Fibroblast of lung (primary cell): ENCODE results near the gene VPS11. TPM values are rescaled to one million over a fixed set of nuclear protein-coding genes. Genes with fewer than 3 reads are reported as not detected.
A peak's percentile ranks its signal among the peaks of the same experiment; 100 is the strongest.

Source experiments
- DNase-seq, 2 donors: peaks; one replicate each; pipeline versions ENCODE4 v3.0.0 to v3.0.0-alpha.2; 2010; ENCODE audit warnings: low read depth in 2 of 2
- H2AFZ ChIP-seq: 2 replicates; pipeline ENCODE4 v1.5.1; 2012; ENCODE audit warnings: low read length, control low read depth, inconsistent platforms
- H3K27ac ChIP-seq: 2 replicates; pipeline ENCODE4 v1.5.1; 2011; ENCODE audit warnings: low read length, control low read depth; ENCODE audit not compliant: insufficient read depth
- H3K27me3 ChIP-seq: 2 replicates; pipeline ENCODE4 v1.5.1; 2011; ENCODE audit warnings: mild to moderate bottlenecking, low read length; ENCODE audit not compliant: control insufficient read depth, insufficient read depth
- H3K36me3 ChIP-seq: 2 replicates; pipeline ENCODE4 v1.5.1; 2011; ENCODE audit warnings: low read length; ENCODE audit not compliant: control insufficient read depth, insufficient read depth
- H3K4me1 ChIP-seq: 2 replicates; pipeline ENCODE4 v1.5.1; 2011; ENCODE audit warnings: low read length; ENCODE audit not compliant: control insufficient read depth, insufficient read depth; ENCODE audit errors: extremely low read depth
- H3K4me2 ChIP-seq: 2 replicates; pipeline ENCODE4 v1.5.1; 2011; ENCODE audit warnings: low read length, control low read depth; ENCODE audit not compliant: insufficient read depth; ENCODE audit errors: extremely low read depth
- H3K4me3 ChIP-seq, 4 experiments: fragments of 200-600 bp in 1 of 4; sonication (generic) in 1 of 4; replicated peaks in 1 of 4; 2 replicates each; pipeline ENCODE4 v1.5.1; 2011 to 2016; ENCODE audit warnings: low read length in 4 of 4, low read depth in 3 of 4, mild to moderate bottlenecking in 3 of 4, control low read depth in 2 of 4, inconsistent platforms in 1 of 4, mixed read lengths in 1 of 4; ENCODE audit not compliant: insufficient read depth in 1 of 4; ENCODE audit errors: control extremely low read depth in 1 of 4
- H3K79me2 ChIP-seq: 2 replicates; pipeline ENCODE4 v1.5.1; 2012; ENCODE audit warnings: mild to moderate bottlenecking, low read length, inconsistent platforms; ENCODE audit not compliant: control insufficient read depth, insufficient read depth
- H3K9ac ChIP-seq: 2 replicates; pipeline ENCODE4 v1.5.1; 2011; ENCODE audit warnings: mild to moderate bottlenecking, low read length, control low read depth; ENCODE audit not compliant: insufficient read depth
- H3K9me3 ChIP-seq: 2 replicates; pipeline ENCODE4 v1.5.1; 2012; ENCODE audit warnings: low read depth, low read length; ENCODE audit not compliant: control insufficient read depth, insufficient read depth
- H4K20me1 ChIP-seq: 2 replicates; pipeline ENCODE4 v1.5.1; 2011; ENCODE audit warnings: low read length; ENCODE audit not compliant: control insufficient read depth, insufficient read depth; ENCODE audit errors: extremely low read depth
- CTCF ChIP-seq, 2 donors: IDR thresholded peaks in 1 of 2; conservative IDR thresholded peaks in 1 of 2; 1 replicate in 1 of 2; 2 replicates in 1 of 2; pipeline ENCODE4 v1.5.1; 2011 to 2012; ENCODE audit warnings: low read length in 2 of 2, control low read depth in 1 of 2, inconsistent platforms in 1 of 2, low read depth in 1 of 2, mild to moderate bottlenecking in 1 of 2
- EZH2 ChIP-seq: IDR thresholded peaks from 2 replicates; pipeline ENCODE4 v1.5.1; 2012; ENCODE audit warnings: low read length, control low read depth, mild to moderate bottlenecking; ENCODE audit errors: missing control alignments
- polyA plus RNA-seq, 2 donors: library from polyadenylated mRNA; depleted of rRNA in 1 of 2; stranded (reverse) in 1 of 2; unstranded in 1 of 2; fragments of >200 nt; gene quantifications; 2 replicates each; pipeline ENCODE4 v1.2.1, GENCODE V29; 2011 to 2012; ENCODE audit warnings: missing spikeins in 1 of 2
- total RNA-seq: library from RNA; depleted of rRNA; stranded (reverse); fragments of >200 nt; gene quantifications from 2 replicates; pipeline ENCODE4 v1.2.1, GENCODE V29; 2014

VPS11 gene
- total and polyA plus RNA-seq, 2 donors (not counting 1 experiment from before 2014, with no cell fraction given), result 9.1 to 34.3 TPM

- no peaks in the 10 kb centered on the region for H4K20me1 ChIP-seq
- no peak overlapping the region for H3K4me2 ChIP-seq
- no peak overlapping the region for H3K9ac ChIP-seq
- H2AFZ ChIP-seq, result no peak overlapping the region
- TF ChIP-seq EZH2 (no peak), CTCF (conservative IDR thresholded peaks at IDR 0.05 in 1 of 2, IDR thresholded peaks at IDR 0.05 in 1 of 2; ENCODE audit: low read depth in 1 of 2, low read length in 2 of 2) (no peak)
- H3K79me2 ChIP-seq, result peaks cover 21% of the 10 kb centered on the region
- no peaks in the 10 kb centered on the region for H3K27me3 ChIP-seq
- H3K27ac ChIP-seq, result no peak overlapping the region
- H3K36me3 ChIP-seq, result peaks cover 32% of the 10 kb centered on the region
- H3K9me3 ChIP-seq, result no peaks in the 10 kb centered on the region
- DNase-seq, result no peak
- no peaks in the 10 kb centered on the region for H3K4me1 ChIP-seq
- H3K4me3 ChIP-seq, result no peak overlapping the region
These were observed 13.2 kb upstream of the VPS11 start for GRCh38 chr11:119054418-119054817.

GRCh38 chr11:119055901-119056300 lies 11.7 kb upstream of the VPS11 start:
- TF ChIP-seq CTCF (conservative IDR thresholded peaks at IDR 0.05 in 1 of 2, IDR thresholded peaks at IDR 0.05 in 1 of 2; ENCODE audit: low read depth in 1 of 2, low read length in 2 of 2) (no peak), EZH2 (no peak)
- Histone ChIP-seq H2AFZ (peak overlapping the region; percentile 7), H3K79me2 (peaks cover 21% of the 10 kb centered on the region), H3K27me3 (no peaks in the 10 kb centered on the region), H3K9ac (peak overlapping the region; percentile 96), H3K36me3 (peaks cover 29% of the 10 kb centered on the region), H3K4me2 (peak overlapping the region; percentile 98), H3K27ac (peak overlapping the region; percentile 89), H3K4me1 (no peaks in the 10 kb centered on the region), H3K9me3 (no peaks in the 10 kb centered on the region), H4K20me1 (no peaks in the 10 kb centered on the region), H3K4me3 (peak overlapping the region; percentile 77 to 94 (median 86))
- peak; percentile 30 to 34 for DNase-seq

- no peak for DNase-seq
- H3K79me2 ChIP-seq, result peaks cover 21% of the 10 kb centered on the region
These were observed 11.1 kb upstream of the VPS11 start for GRCh38 chr11:119056421-119056999.

More at GRCh38 chr11:119056421-119056999, 11.1 kb upstream of the VPS11 start:
- H3K9ac ChIP-seq, result peak overlapping the region; percentile 96
- peak overlapping the region; percentile 98 for H3K4me2 ChIP-seq
- peak overlapping the region; percentile 89 for H3K27ac ChIP-seq
- no peaks in the 10 kb centered on the region for H3K27me3 ChIP-seq
- H3K4me3 ChIP-seq, result peak overlapping the region; percentile 77 to 94 (median 86)
- no peaks in the 10 kb centered on the region for H3K4me1 ChIP-seq
- no peaks in the 10 kb centered on the region for H3K9me3 ChIP-seq
- no peak for TF ChIP-seq EZH2
- no peak for TF ChIP-seq CTCF (conservative IDR thresholded peaks at IDR 0.05 in 1 of 2, IDR thresholded peaks at IDR 0.05 in 1 of 2; ENCODE audit: low read depth in 1 of 2, low read length in 2 of 2)
- peak overlapping the region; percentile 63 for H2AFZ ChIP-seq
- H4K20me1 ChIP-seq, result no peaks in the 10 kb centered on the region
- H3K36me3 ChIP-seq, result peaks cover 25% of the 10 kb centered on the region
